Right lobe of liver (tissue), 4 donors: Measurements from ENCODE around the gene TFRC.

Source experiments
- CTCF ChIP-seq, 4 donors: fragments of 200-600 bp in 3 of 4; fragments of 450-650 bp in 1 of 4; IDR thresholded peaks; one replicate each; pipeline versions ENCODE4 v1.5.1 to v1.8.0; 2016 to 2022; ENCODE audit warnings: antibody characterized with exemption in 4 of 4, mild to moderate bottlenecking in 2 of 4
- POLR2A ChIP-seq: fragments of 450-650 bp; IDR thresholded peaks from one replicate; pipeline ENCODE4 v1.6.1; 2017; ENCODE audit warnings: antibody characterized with exemption, mild to moderate bottlenecking
- donor health status: DM: no; HTN: no; CAD: no.
- donor health status: DM: no; HTN: no; CAD: no.
- donor health status: DM: no; HTN: yes; CAD: no.

- TF ChIP-seq CTCF (IDR thresholded peaks at IDR 0.05) (no peak), POLR2A (no peak)
Measured at GRCh38 chr3:196050597-196050996, 31.3 kb downstream of the TFRC start.
